Fibroblast of peridontal ligament (primary cell): ENCODE measurements around the gene CAMKMT.
A peak's percentile ranks its signal among the peaks of the same experiment; 100 is the strongest.
"Not testable (repeated sequence)": the region's sequence is repeated elsewhere in the genome, so short reads cannot be mapped to it uniquely, and the experiment has no call there.

Experiments used
- DNase-seq: peaks from one replicate; pipeline ENCODE4 v3.0.0-alpha.2; 2010; ENCODE audit errors: extremely low read depth

CAMKMT gene

DNA sequence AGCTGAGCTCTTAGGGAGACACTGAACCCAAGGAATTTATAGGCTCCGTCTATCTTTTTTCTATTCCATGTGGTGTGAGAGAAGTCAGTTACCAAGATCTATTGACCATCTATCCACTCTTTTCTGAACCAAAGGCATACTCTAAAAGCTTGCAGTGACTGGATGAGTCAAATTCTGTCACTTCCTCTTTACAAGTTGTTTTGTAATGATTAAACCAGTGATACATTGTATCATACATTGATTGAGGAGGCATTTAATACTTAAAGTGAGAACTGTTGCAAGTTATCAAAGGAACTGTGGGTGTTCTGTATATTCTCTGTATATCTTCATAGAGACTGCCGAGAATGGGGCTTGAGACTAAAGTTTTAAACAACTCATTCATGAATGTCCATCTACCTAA lies 188.8 kb downstream of the CAMKMT start:
- no peak for DNase-seq

DNA sequence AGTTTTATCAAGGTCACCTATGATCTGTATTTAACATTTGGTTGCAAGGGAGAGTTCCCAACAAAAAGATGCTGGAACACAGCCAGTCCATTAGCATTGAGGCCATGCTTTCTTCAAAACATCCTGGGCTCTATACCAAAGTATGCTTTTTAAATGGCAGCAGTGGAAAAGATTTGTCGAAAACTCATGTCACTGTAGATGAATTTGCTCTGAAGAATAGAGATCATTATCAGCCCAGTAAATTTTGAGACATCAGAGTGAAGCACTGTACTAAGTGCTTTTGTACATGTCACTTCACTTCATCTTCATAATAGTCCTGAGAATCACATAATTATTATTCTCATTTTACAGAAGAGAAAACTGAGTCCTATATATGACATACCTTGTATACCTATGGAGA lies 189.8 kb downstream of the CAMKMT start:
- no peak for DNase-seq

DNA sequence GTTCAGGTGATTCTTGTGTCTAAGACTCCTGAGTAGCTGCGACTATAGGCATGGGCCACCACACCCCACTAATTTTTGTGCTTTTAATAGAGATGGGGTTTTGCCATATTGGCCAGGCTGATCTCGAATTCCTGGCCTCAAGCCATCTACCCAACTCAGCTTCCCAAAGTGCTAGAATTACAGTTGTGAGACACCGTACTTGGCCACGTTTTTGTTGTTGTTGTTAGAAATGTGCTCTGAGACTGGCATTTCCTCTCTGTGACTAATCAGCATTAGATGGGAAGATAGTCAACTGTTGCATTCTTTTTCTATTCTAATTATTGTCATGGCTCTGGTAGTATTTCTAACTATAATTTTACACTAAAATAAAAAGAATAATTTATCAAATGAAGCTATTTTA lies 191.7 kb downstream of the CAMKMT start:
- DNase-seq: peak; percentile 46

DNA sequence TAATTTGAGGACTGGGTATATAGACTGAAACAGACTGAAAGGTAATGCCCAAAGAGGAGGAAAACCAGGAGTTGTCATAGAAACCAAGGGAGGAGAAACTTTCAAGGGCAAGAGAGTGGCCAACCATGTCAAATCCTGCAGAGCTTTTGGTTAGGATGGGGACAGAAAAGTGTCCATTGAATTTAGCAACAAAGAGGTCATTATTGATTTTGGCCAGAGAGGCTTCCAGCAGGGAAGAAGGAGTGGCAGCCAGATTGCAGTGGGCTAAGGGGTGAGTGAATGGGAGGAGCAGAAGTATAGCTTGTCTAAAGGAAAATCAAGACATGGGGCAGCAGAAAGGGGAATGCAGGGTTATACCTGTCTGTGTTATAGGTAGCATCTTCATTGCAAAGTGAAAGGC lies 194.0 kb downstream of the CAMKMT start:
- no peak for DNase-seq

DNA sequence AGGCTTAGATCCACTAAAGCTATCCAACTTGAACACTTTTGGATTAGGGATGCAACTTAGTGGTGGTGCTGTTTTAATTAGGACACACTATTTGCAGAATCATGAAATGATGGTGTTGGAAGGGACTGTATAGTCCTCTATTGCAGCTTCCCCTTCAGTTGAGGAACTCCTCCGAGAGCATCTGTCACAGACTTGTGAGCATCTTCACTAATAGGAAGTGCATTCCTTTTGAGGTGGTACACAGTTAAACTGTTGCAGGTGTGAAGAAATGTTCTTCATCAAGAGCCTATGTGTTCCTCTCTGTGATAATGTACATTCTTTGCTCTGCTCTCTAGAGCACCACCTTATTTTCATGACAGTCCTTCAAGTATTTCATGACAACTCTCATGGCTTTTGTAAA lies 197.4 kb downstream of the CAMKMT start:
- DNase-seq: no peak

DNA sequence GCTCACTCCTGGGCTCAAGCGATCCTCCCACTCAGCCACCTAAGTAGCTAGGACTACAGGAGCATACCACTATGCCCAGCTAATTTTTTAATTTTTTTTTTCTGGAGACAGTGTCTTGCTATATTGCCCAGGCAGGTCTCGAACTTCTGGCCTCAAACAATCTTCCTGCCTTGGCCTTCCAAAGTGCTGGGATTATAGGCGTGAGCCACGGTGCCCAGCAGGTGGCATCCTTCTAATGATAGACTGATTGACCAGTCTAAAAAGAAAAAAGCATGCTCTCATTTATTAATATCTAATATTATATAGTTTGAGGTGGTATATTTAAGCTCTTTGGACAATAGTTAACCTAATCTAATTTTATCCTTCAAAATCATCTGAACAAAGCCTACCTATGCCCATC lies 198.6 kb downstream of the CAMKMT start:
- no peak for DNase-seq

DNA sequence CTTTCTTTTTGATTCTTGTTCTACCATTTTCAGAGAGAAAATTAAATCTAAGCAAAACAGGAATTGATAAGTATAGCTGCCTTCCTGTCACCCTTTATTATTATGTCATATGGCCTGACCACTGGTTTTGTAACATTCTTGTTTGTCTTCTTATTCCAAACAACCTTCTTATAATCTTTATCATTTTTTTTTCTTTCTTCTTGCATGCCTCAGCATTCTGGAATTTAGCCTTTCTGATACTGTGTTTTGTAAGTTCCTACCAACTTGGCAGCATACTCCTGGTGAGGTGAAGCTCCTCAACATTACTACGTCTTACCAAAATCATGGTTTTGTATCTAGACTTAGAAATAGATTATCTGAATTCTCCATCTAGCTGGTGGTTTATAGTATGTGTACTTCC lies 199.2 kb downstream of the CAMKMT start:
- DNase-seq: peak; percentile 18

DNA sequence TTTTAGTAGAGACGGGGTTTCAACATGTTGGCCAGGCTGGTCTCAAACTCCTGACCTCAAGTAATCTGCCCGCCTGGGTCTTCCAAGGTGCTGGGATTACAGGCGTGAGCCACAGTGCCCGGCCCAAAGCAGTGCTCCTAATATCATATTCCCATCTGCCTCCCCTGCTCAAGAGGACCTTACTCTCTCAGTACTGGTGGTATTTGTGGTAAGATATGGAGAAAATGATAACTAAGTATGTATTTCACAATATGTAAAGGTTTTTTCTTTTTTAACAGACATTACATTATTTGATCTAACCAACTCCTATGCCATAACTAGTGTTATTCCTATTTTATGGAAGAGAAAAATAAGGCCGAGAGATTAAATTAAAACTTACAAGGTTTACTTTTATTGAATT lies 201.0 kb downstream of the CAMKMT start:
- no peak for DNase-seq

DNA sequence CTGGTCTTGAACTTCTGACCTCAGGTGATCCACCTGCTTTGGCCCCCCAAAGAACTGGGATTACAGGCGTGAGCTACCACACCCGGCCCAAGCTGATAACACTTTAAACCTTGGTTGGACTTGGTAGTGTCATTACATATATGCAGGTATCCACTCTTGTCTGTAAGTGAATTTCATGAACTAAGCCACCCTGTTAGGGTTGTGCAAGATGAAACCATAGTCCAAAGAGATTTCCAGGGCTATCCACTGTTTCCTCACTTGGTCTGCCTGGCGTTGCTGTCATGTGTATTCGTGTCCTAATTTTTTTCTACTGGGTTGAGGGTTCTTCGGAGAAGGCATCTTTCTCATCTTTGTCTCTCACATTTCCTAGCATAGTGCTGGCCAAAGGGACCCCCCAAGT lies 203.0 kb downstream of the CAMKMT start:
- DNase-seq: no peak

DNA sequence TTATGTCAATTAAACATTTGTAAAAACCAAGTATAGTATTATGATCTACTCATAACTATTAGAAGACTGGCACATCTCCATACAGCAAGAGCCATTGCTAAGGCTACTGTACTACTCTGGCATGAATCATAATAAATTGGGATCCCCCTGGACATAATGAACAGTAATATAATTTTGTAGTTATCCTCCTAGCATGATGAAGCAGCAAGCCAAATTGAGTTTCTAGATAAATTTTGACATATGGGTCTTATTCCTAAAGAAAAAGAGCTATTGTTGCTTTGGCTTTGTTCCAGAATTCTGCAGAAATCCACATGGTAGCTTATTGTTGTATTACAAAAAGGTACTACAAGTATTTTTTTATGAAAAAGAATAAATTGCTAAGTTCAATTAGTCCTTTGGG lies 204.3 kb downstream of the CAMKMT start:
- DNase-seq: no peak

DNA sequence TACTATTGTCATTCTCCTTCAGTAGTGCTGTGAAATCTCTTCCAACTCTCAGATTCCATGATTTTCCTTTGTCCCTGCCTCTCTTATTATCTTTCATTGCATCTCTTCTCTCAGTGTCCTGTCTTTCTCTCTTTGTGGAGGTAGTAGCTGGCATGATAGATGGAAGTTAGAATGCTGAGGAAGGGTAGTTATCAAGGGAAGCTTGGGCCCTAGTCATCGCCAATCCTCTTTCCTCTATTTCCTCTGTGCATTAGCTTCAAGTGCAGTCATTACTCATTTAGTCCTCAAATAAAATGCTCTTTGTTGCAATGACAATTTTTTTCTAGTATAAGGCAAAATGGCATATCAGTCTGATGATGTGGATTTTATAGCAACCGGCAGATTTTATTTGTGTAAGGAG lies 207.7 kb downstream of the CAMKMT start:
- DNase-seq: no peak

DNA sequence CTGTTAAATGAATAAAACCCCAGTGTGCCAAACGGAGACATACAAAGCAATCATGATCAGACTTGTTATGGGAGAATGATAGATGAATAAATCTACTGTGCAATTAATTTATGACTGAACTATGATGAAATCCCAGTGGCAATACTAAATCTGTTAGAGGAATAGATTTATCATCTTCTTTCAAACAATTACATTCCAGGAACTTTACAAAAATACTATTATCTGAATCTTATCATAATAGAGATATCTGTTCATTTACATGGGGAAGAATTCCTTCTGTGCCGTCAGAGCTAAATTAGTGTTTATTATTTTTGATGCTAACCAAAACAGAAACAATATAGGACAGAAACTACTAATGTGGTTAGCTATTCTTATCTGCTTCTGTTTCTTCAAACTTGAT lies 208.5 kb downstream of the CAMKMT start:
- no peak for DNase-seq

DNA sequence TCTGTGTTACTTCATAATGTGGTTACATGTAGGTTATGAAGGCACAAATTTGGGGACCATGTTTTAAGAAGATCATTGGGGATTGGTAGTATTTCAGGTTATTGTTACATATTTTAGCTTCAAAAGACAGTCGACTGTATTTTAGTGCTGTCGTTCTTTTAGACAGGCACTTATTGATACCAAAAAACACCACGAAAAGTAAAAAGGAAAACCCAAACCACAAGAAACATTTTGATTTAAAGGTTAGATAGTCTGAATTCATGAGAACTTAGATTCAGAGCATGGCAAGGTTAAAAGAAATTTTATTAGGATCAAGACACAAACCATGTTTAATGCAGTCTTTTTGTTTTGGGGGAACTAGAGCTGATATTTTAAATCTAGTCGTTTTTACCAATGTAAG lies 209.0 kb downstream of the CAMKMT start:
- DNase-seq: no peak

DNA sequence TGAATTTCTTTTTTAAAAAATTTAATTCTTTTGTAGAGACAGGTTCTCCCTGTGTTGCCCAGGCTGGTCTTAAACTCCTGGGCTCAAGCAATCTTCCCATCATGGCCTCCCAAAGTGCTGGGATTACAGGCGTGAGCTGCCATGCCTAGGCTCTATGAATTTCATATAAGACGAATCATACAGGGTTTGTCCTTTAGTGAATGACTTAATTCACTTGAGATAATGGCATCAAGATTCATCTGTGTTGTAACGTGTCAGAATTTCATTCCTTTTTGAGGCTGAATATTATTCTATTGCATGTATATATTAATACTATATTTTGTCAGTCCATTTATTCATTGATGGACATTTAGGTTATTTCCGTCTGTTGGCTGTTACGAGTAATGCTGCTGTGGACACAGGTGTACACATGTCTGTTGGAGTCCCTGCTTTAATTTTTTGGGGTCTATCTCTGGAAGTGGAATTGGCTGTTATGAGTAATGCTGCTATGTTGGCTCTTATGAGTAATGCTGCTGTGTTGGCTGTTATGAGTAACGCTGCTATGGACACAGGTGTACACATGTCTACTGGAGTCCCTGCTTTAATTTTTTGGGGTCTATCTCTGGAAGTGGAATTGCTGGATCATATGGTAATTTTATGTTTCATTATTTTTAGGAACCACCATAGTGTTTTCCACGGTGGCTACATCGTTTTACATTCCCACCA lies 210.6 kb downstream of the CAMKMT start:
- DNase-seq: no peak

DNA sequence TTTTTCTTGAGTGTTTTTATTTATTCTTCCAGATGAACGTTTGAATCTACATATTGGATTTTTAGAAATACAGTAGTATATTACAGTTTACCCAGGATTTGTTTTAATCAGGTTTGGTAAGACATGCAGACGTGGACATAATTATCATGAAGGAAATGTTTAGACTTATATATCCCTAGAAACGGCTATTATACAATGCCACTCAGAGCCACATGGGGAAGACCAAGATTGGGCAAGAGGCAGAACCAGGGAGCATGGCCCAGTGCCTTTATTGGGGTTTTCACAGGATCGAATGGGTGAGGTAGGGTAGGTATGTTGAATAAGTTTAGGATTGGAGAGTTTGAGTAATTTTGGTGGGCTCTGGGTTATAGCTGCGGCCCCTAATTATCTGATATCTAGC lies 212.2 kb downstream of the CAMKMT start:
- DNase-seq: no peak

DNA sequence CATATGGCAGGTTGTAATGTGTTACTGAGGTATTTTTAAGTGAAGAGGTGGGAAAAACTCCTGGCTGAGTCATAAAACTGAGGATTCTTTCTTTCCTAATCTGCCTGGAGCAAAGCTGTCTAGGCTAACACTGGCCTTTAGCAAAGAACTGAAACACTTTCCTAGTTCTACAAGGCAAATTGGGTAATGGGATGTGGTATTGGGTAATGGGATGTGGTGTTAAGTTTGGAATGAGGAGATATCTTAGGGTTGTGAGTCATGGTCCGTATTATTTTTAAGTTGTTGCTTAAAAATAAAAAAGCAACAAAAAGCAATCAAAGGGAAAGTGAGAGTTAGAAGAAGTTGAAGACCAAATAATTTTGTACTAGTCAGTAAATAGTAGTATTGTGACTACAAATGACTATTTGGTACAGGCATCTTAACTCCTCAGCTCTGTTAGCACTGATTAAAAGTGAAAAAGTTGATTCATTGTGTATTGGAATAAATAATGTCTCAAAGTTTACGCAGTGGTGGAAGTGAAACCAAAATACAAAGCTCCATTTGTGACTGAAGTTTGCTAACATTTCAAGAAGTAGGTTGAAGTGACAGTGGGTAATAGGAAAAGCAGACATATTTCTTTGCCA lies 216.8 kb downstream of the CAMKMT start:
- DNase-seq: peak; percentile 86

DNA sequence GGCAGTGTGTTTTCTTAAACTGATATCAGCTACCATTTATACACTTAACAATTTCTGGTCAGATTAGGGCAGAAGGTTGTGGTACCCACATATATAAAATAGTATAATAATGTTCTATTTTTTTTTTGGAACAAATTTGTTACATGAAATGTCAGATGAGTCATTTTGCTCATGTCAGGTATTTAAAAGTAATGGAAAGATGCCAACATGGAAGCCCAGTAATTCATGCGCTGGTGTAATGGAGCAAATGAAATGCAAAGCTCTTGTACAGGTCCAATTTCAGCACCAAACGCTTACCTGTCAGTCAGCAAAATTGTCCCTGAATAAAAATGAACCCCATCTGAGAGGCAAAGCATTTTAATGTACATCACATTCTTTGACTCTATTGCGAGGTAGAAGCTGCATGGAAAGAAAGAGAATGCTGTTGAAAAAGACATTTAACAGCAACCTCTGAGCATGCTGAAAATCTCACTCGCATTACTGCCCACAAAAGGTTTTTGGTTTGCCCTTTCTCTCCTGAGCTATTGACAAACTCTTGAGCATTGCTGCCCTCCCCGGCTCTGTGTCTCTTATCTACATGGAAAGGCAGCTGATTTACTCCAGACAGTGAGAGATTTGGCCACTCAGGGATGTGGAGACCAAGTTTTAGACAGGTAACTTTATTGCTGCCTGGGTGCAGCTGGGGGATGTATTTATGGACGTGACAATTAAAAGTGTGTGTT lies 217.5 kb downstream of the CAMKMT start:
- no peak for DNase-seq

DNA sequence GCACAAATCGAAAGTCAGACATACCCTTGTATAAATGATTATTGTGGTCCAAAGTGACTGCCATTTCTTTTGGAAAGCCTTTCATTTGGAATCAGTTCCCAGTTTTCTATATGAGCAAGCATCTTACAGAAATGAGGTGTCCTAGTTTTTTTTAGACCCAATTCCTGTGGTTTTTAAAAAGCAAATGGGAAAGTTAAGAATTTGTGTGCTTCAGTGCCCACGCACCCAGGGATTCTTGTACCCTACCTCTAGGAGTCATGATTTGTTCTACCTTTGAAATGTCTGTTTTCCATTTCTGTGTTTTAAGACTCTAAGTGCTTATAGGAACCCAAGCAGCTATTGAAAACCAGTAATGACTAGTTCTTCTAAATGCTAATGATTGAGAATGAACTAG lies 218.1 kb downstream of the CAMKMT start:
- no peak for DNase-seq

DNA sequence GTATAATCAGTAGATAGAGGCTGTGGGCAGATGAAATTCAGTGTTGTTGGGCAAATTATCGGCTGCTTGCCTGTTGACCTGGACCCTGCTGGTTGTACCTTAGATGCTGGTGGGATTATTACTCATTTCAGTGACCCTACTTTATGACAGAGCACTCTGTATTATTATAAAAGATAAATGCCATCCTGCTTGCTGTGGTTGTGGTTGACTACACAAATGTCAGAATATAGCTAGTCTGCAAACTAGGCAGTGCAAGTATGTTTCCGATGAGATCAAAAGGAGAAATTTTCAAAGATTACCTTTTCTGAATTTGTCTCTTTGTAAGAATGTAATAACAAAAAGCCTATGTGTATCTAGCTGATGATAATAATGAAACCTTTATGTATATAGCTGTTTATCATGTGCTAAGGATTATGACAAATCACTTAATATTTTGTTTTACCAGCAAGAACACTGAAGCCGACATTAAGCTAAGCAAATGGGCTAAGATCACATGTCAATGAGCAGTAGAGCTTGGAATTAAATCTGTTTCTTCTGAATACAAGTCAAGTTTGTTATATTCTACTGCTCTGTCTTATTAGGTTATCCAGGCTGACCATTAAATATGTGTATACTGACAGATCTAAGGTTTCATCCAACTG lies 219.2 kb downstream of the CAMKMT start:
- no peak for DNase-seq

DNA sequence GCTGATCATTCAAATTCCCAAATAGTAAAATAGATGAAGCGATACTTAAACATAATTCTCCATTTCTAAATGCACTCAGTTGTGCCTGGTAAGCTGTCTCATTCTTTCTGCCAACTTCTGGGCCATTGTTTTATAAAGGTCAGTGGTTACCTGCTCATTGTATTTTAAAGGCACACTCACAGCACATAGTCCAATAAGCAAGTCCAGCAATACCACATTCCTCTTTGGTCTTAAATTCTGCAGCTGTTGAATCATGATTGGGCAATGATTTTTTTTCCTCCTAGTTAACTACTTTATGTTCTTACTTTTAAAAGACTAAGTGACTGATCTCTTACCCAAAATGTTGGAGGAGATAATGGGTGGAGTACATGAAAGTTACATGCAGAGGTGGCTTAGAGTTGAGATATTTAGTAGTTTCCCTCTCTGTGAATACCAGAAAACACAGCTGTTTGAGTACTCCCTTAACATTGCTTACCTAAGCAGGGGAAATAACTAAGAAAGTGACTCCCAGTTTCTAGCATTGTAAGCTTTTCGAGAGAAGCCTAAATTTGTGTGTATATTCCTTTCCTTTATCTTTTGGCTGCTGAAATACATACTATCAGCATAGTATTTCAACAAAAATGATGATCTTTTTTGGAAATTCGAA lies 220.7 kb downstream of the CAMKMT start:
- DNase-seq: peak; percentile 67

DNA sequence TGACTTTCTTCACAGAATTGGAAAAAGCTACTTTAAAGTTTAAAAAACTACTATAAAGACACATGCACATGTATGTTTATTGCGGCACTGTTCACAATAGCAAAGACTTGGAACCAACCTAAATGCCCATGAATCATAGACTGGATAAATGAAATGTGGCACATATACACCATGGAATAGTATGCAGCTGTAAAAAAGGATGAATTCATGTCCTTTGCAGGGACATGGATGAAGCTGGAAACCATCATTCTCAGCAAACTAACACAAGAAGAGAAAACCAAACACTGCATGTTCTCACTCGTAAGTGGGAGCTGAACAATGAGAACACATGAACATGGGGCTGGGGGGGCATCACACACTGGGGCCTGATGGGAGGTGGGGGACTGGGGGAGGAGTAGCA lies 233.9 kb downstream of the CAMKMT start:
- not testable (repeated sequence) for DNase-seq
